GM12873 (cell line): ENCODE data around the gene GET3.

Experiments used
- TF ChIP-seq, protein P1 (sequence below): IDR thresholded peaks from 2 replicates; pipeline ENCODE4 v1.5.1; 2012; ENCODE audit warnings: low read depth, mild to moderate bottlenecking, moderate library complexity, low read length, control low read depth; ENCODE audit not compliant: insufficient read depth; ENCODE audit errors: missing control alignments

The GET3 gene

DNA sequence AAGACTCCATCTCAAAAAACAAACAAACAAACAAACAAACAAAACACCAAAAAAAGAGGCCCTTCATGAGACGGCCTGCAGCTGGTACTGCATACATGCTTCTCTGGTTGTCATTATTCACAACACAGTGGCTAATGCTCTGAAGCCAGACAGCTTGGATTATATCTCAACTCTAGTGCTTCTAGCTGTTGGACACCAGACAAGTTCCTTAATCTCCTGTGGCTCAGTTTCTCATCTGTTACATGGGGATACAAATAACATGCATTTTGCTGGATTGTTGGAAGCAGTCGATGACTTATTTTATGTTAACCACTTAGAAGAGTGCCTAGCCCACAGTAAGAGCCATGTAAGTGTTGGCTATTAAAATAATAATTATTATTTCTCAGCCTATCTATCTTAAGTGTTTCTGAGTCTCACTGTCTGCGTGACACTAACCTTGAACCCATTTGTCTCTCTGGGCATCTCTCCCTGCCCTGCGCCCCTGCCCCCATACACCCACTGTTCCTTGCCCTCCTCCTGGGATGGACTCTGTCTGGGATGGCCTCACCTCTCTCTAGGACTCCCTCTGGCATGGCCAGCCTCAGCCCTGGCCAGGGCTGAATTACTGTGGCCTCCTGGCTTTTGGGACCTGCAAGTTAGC lies 50.9 kb downstream of the GET3 start:
- TF ChIP-seq, protein P1, sequence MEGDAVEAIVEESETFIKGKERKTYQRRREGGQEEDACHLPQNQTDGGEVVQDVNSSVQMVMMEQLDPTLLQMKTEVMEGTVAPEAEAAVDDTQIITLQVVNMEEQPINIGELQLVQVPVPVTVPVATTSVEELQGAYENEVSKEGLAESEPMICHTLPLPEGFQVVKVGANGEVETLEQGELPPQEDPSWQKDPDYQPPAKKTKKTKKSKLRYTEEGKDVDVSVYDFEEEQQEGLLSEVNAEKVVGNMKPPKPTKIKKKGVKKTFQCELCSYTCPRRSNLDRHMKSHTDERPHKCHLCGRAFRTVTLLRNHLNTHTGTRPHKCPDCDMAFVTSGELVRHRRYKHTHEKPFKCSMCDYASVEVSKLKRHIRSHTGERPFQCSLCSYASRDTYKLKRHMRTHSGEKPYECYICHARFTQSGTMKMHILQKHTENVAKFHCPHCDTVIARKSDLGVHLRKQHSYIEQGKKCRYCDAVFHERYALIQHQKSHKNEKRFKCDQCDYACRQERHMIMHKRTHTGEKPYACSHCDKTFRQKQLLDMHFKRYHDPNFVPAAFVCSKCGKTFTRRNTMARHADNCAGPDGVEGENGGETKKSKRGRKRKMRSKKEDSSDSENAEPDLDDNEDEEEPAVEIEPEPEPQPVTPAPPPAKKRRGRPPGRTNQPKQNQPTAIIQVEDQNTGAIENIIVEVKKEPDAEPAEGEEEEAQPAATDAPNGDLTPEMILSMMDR = no peak

DNA sequence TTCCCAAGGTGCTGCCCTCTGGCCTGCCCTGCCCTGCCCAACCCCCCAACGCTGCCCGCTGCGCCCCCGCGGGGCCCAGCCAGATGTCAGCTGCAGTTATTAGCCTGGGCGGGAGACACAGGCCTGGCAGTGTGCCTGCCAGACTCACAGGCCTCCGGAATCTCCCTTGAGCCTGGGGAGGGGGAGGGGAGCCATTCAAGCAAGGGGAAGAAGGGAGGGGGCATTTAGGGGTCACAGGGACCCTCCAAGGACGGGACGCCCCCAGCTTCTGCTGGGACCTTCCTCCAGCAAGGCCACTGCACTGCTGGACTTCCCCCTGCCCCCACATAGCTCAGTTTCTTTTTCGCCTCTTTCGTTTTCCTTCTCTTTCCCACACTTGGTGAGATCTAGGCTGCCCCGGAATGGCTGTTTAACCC lies 51.4 kb downstream of the GET3 start:
- TF ChIP-seq, protein P1 = no peak

- TF ChIP-seq, protein P1 = no peak
Measured at GRCh38 chr19:12789098-12789903, 52.0 kb downstream of the GET3 start.

DNA sequence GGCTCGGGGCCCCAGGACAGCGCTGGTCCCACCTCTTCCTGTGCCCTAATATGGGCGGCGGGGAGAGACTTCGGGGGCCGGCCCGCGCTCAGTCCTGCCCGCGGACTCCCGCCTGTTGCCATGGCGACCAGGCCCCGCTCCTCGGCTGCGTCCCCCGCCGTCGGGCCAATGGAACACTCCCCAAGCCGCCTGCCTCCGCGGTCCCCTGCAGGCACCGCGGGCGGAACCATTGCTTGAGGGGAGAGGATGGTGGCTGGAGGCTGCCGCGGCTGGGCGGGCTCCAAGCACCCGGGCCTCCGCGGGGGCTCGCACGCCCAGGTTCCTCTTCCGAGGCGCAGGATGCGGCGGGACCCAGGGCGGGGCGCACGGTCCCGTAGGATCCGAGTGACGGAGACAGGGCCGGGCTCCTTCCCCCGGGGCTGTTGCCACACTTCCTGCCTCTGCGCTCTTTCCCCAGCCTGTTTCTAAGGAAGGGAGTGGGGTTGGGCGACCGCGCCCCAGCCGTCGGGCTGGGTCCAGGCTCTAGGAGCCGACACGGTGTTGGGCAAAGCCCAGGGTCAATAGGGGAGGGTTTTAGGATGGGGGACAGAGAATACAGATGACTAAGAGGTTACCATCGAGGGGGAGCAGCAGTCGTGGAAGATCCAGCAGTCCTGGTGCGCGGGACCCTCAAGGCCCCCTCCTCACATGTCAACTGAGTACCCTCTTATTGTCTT lies 52.8 kb downstream of the GET3 start:
- TF ChIP-seq, protein P1 = no peak

DNA sequence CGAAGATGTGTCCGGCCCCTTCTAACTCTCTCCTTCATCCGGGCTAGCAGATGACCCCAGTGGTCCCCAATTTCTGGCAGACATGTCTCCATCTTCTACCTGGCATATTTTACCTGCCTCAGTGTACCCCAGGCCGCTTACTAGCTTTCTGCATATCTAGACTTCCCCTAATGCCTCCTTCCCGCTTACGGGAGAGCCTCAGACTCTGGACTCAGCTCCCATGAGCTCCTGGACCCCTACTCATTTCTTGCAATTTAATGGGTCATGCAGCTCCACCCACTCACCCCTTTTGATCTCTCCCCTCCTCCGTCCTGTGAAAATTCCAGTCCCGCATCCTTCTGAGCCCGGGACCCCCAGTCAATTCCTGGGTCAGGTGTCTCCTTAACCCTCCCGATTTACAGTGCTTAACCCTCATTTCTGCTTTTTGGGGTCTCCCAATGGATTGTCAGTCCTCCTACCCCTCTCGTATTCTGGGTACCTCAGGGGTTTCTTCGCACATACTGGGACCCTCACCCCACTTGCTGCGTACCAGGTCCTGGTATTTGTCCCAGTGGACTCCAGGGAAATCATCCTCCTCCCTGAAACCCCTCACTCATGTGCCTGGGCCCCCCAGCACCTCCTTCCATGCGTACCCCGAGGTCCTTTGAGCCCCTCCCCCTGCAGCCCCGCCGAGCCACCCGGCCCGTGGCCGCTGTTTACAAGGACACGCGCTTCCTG lies 53.5 kb downstream of the GET3 start:
- TF ChIP-seq, protein P1 = no peak

- TF ChIP-seq, protein P1 = peak; percentile 29
Measured at GRCh38 chr19:12791345-12792050, 54.2 kb downstream of the GET3 start, which contains the start of gene JUNB. Gene JUNB, plus strand, starts transcription at chr19:12791486. Its CDS starts 286 bp downstream, at chr19:12791772.
